Naive thymus-derived CD4-positive, alpha-beta T cell (primary cell): Measurements from ENCODE around the gene SRPK2. TPM values are rescaled to one million over a fixed set of nuclear protein-coding genes. Genes with fewer than 3 reads are reported as not detected.

Source experiments
- ATAC-seq: fragments of 150-1000 bp; cut with Tn5 transposase; 2 replicates; pipeline ENCODE4 v1.10.0; 2021; ENCODE audit warnings: mild to moderate bottlenecking, moderate library complexity
- CTCF ChIA-PET: fragments of 350-600 bp; sonication (Branson Sonifier 250); formaldehyde crosslinking; loops from one replicate; lab custom pipeline; 2021; ENCODE audit warnings: antibody characterized with exemption; lab: Charles Lee
- POLR2A ChIA-PET: fragments of 350-600 bp; sonication (Branson Sonifier 250); formaldehyde crosslinking; loops from one replicate; lab custom pipeline; 2021; ENCODE audit warnings: antibody characterized with exemption, inconsistent platforms; lab: Charles Lee
- DNase-seq, 9 donors: peaks; one replicate each; pipeline versions ENCODE4 v3.0.0 to v3.0.0-alpha.2; 2020 to 2022; ENCODE audit warnings: mixed read lengths in 1 of 9
- H3K27ac ChIP-seq: one replicate; pipeline ENCODE4 v1.7.0; 2013; ENCODE audit warnings: mild to moderate bottlenecking, low read depth, low read length, moderate library complexity
- H3K27me3 ChIP-seq, 2 donors: one replicate each; pipeline ENCODE4 v1.7.0; 2013; ENCODE audit warnings: low read length in 2 of 2, mild to moderate bottlenecking in 2 of 2, moderate library complexity in 2 of 2; ENCODE audit not compliant: control insufficient read depth in 2 of 2, insufficient read depth in 2 of 2
- H3K36me3 ChIP-seq, 3 experiments: 1 replicate in 2 of 3; 2 replicates in 1 of 3; pipeline ENCODE4 v1.7.0; 2013; ENCODE audit warnings: low read length in 3 of 3, mild to moderate bottlenecking in 3 of 3, moderate library complexity in 1 of 3; ENCODE audit not compliant: insufficient read depth in 3 of 3, control insufficient read depth in 2 of 3
- H3K4me1 ChIP-seq, 2 donors: one replicate each; pipeline ENCODE4 v1.7.0; 2013; ENCODE audit warnings: low read length in 2 of 2, mild to moderate bottlenecking in 2 of 2, moderate library complexity in 1 of 2; ENCODE audit not compliant: control insufficient read depth in 2 of 2, insufficient read depth in 2 of 2
- H3K4me3 ChIP-seq: 2 replicates; pipeline ENCODE4 v1.7.0; 2013; ENCODE audit warnings: mild to moderate bottlenecking, low read length
- H3K9me3 ChIP-seq, 3 experiments: 1 replicate in 2 of 3; 2 replicates in 1 of 3; pipeline ENCODE4 v1.7.0; 2013; ENCODE audit warnings: low read length in 3 of 3; ENCODE audit not compliant: control insufficient read depth in 2 of 3
- H3K27ac Mint-ChIP-seq, 9 donors: one replicate each; pipeline ENCODE4 v1.8.0; 2020 to 2022; ENCODE audit warnings: mixed read lengths in 9 of 9, mild to moderate bottlenecking in 8 of 9, moderate library complexity in 5 of 9, inconsistent platforms in 2 of 9
- H3K27me3 Mint-ChIP-seq, 5 donors: one replicate each; pipeline ENCODE4 v1.8.0; 2021 to 2022; ENCODE audit warnings: mixed read lengths in 5 of 5, mild to moderate bottlenecking in 1 of 5
- H3K36me3 Mint-ChIP-seq, 5 donors: one replicate each; pipeline ENCODE4 v1.8.0; 2020 to 2022; ENCODE audit warnings: mixed read lengths in 5 of 5, mild to moderate bottlenecking in 3 of 5, inconsistent platforms in 1 of 5
- H3K4me1 Mint-ChIP-seq, 7 donors: one replicate each; pipeline ENCODE4 v1.8.0; 2020 to 2022; ENCODE audit warnings: mixed read lengths in 7 of 7, mild to moderate bottlenecking in 3 of 7, inconsistent platforms in 1 of 7
- H3K4me3 Mint-ChIP-seq, 10 donors: one replicate each; pipeline ENCODE4 v1.8.0; 2020 to 2022; ENCODE audit warnings: mild to moderate bottlenecking in 10 of 10, mixed read lengths in 10 of 10, moderate library complexity in 6 of 10, inconsistent platforms in 2 of 10
- H3K9me3 Mint-ChIP-seq, 11 donors: one replicate each; pipeline ENCODE4 v1.8.0; 2020 to 2022; ENCODE audit warnings: mixed read lengths in 11 of 11, mild to moderate bottlenecking in 4 of 11, inconsistent platforms in 1 of 11, moderate library complexity in 1 of 11
- intact Hi-C, 2 donors: fragments of 100-400 bp; cut with micrococcal nuclease; formaldehyde crosslinking; loops; one replicate each; pipeline ENCODE4 v1.15.1; 2023
- polyA plus RNA-seq, 2 donors: library from polyadenylated mRNA; unstranded; fragments of 300-500 nt; fragmentation: Illumina TruSeq; gene quantifications; one replicate each; pipeline ENCODE4 v1.2.3, GENCODE V29; 2021
- total RNA-seq, 6 experiments: library from RNA in 5 of 6; stranded (reverse) in 5 of 6; gene quantifications; 1 replicate in 5 of 6; 2 replicates in 1 of 6; pipeline ENCODE4 v1.2.3 and lab custom pipeline; 2021 to 2026

SRPK2 gene
- total and polyA plus RNA-seq, 7 experiments from 2014 or later = 40.2 to 56.7 (median 46.8) TPM

DNA sequence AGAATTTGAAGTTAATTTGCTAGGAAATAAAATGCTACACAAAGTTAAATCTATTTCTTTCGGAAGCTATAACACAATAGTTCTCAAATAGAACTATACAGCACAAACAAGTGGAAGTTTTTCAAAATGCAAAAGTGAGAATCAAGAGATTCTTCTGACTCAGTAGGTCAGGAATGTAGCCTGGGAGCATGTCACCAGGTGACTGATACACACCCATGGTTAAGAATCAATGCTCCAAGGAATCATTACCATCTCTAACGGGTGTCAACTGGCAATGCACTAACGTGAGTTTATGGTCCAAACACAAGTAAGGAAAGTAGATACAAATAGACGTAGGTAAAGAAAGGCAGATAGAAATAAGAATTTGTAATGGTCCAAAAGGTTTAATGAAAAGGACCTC, 170.5 kb downstream of the SRPK2 start:
- ChIA-PET CTCF (no interaction called here), POLR2A (interaction anchor here (0.8 kb wide), 1 partner anchor 12 kb away, joined by 3 read pairs; no protein-coding TSS in a partner anchor)
- H3K27ac ChIP-seq = no peak overlapping the region

GRCh38 chr7:105216786-105217185, 171.9 kb downstream of the SRPK2 start:
- H3K36me3 Mint-ChIP-seq = peaks cover 0 to 27% (median 9%) of the 10 kb centered on the region in 5 donors
- no peaks in the 10 kb centered on the region for H3K4me1 ChIP-seq
- DNase-seq (no peak), ATAC-seq (no peak)
- H3K4me3 Mint-ChIP-seq = no peak overlapping the region
- peak overlapping the region in 1 of 9 donors; percentile 18 for H3K27ac Mint-ChIP-seq
- intact Hi-C loops = no loop called here
- H3K27me3 Mint-ChIP-seq = no peaks in the 10 kb centered on the region
- no peak overlapping the region for H3K27ac ChIP-seq
- H3K9me3 ChIP-seq = no peaks in the 10 kb centered on the region
- no peaks in the 10 kb centered on the region for H3K36me3 ChIP-seq
- ChIA-PET POLR2A (no interaction called here), CTCF (no interaction called here)
- H3K9me3 Mint-ChIP-seq = peaks cover 0 to 4% (median 0%) of the 10 kb centered on the region in 11 donors
- no peaks in the 10 kb centered on the region for H3K27me3 ChIP-seq
- no peak overlapping the region for H3K4me3 ChIP-seq
- H3K4me1 Mint-ChIP-seq = peaks cover 10 to 83% (median 76%) of the 10 kb centered on the region in 7 donors

More for the DNA sequence above, 170.5 kb downstream of the SRPK2 start:
- peaks cover 0 to 4% (median 0%) of the 10 kb centered on the region in 11 donors for H3K9me3 Mint-ChIP-seq
- peaks cover 0 to 27% (median 9%) of the 10 kb centered on the region in 5 donors for H3K36me3 Mint-ChIP-seq
- no peaks in the 10 kb centered on the region for H3K27me3 Mint-ChIP-seq
- peak overlapping the region in 2 of 9 donors; percentile 36 to 56 for H3K27ac Mint-ChIP-seq
- ATAC-seq (no peak), DNase-seq (no peak)
- H3K4me3 Mint-ChIP-seq = no peak overlapping the region
- H3K27me3 ChIP-seq = no peaks in the 10 kb centered on the region
- no peaks in the 10 kb centered on the region for H3K4me1 ChIP-seq
- H3K9me3 ChIP-seq = no peaks in the 10 kb centered on the region
- no peak overlapping the region for H3K4me3 ChIP-seq
- peaks cover 13 to 77% (median 69%) of the 10 kb centered on the region in 7 donors for H3K4me1 Mint-ChIP-seq
- intact Hi-C loops = no loop called here
- H3K36me3 ChIP-seq = no peaks in the 10 kb centered on the region

GRCh38 chr7:105215821-105216220, 172.9 kb downstream of the SRPK2 start:
- no peak overlapping the region for H3K4me3 ChIP-seq
- DNase-seq (no peak), ATAC-seq (no peak)
- no peaks in the 10 kb centered on the region for H3K36me3 ChIP-seq
- Mint-ChIP-seq H3K27ac (peak overlapping the region in 1 of 9 donors; percentile 46), H3K36me3 (peaks cover 0 to 32% (median 10%) of the 10 kb centered on the region in 5 donors), H3K9me3 (peaks cover 0 to 6% (median 0%) of the 10 kb centered on the region in 11 donors), H3K27me3 (no peaks in the 10 kb centered on the region), H3K4me1 (peaks cover 17 to 85% (median 78%) of the 10 kb centered on the region in 7 donors), H3K4me3 (peak overlapping the region in 1 of 10 donors; percentile 24)
- CTCF ChIA-PET = no interaction called here
- no peaks in the 10 kb centered on the region for H3K27me3 ChIP-seq
- H3K27ac ChIP-seq = no peak overlapping the region
- no peaks in the 10 kb centered on the region for H3K9me3 ChIP-seq
- POLR2A ChIA-PET = no interaction called here
- peaks cover 0 to 3% of the 10 kb centered on the region in 2 donors for H3K4me1 ChIP-seq
- intact Hi-C loops = no loop called here

DNA sequence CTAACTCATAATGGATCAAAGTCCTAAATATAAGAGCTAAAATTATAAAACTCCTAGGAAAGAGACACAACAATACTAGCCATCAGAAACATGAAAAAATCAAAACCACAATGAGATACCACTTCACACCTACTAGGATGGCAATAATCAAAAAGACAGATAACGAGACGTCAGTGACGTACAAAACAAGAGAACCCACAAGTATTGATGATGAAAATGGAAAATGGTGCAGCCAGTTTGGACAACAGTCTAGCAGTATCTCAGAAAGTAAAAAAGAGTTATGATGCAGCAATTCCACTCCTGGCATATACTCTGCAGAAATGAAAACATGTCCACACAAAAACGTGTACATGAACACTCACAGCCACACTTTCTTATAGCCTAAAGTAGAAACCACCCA, 173.5 kb downstream of the SRPK2 start:
- no peak for DNase-seq
- CTCF ChIA-PET = no interaction called here
- Histone ChIP-seq H3K9me3 (no peaks in the 10 kb centered on the region), H3K4me3 (no peak overlapping the region), H3K4me1 (peaks cover 0 to 9% of the 10 kb centered on the region in 2 donors), H3K27me3 (no peaks in the 10 kb centered on the region), H3K27ac (no peak overlapping the region), H3K36me3 (no peaks in the 10 kb centered on the region)
- peak overlapping the region in 1 of 10 donors; percentile 24 for H3K4me3 Mint-ChIP-seq
- peaks cover 0 to 7% (median 0%) of the 10 kb centered on the region in 11 donors for H3K9me3 Mint-ChIP-seq
- peaks cover 23 to 86% (median 80%) of the 10 kb centered on the region in 7 donors for H3K4me1 Mint-ChIP-seq
- H3K27me3 Mint-ChIP-seq = no peaks in the 10 kb centered on the region
- H3K36me3 Mint-ChIP-seq = peaks cover 0 to 28% (median 10%) of the 10 kb centered on the region in 5 donors
- intact Hi-C loops = no loop called here
- POLR2A ChIA-PET = no interaction called here
- peak overlapping the region in 1 of 9 donors; percentile 22 for H3K27ac Mint-ChIP-seq
- no peak for ATAC-seq

- Histone ChIP-seq H3K27ac (no peak overlapping the region), H3K36me3 (no peaks in the 10 kb centered on the region), H3K4me1 (peaks cover 0 to 12% of the 10 kb centered on the region in 2 donors), H3K4me3 (no peak overlapping the region), H3K27me3 (no peaks in the 10 kb centered on the region), H3K9me3 (no peaks in the 10 kb centered on the region)
- peaks cover 0 to 7% (median 0%) of the 10 kb centered on the region in 11 donors for H3K9me3 Mint-ChIP-seq
- CTCF ChIA-PET = interaction anchor here (0.8 kb wide), 1 partner anchor 117 kb away, joined by 3 read pairs; no protein-coding TSS in a partner anchor
- DNase-seq (peak in 2 of 9 donors; percentile 8 to 14), ATAC-seq (peak; percentile 67)
- H3K27me3 Mint-ChIP-seq = no peaks in the 10 kb centered on the region
- peaks cover 0 to 28% (median 10%) of the 10 kb centered on the region in 5 donors for H3K36me3 Mint-ChIP-seq
- H3K4me3 Mint-ChIP-seq = no peak overlapping the region
- peaks cover 33 to 89% (median 81%) of the 10 kb centered on the region in 7 donors for H3K4me1 Mint-ChIP-seq
- intact Hi-C loops = loop anchor here in 1 of 2 donors (5.0 kb wide), 1 partner anchor 1519 kb away; no protein-coding TSS in a partner anchor
- H3K27ac Mint-ChIP-seq = peak overlapping the region in 6 of 9 donors; percentile 7 to 84 (median 70)
- POLR2A ChIA-PET = interaction anchor here (0.7 to 1.1 kb wide), 2 partner anchors 220 to 230 kb away, joined by 3 to 4 read pairs; no protein-coding TSS in a partner anchor
Observed at GRCh38 chr7:105213611-105214010, 175.1 kb downstream of the SRPK2 start.

DNA sequence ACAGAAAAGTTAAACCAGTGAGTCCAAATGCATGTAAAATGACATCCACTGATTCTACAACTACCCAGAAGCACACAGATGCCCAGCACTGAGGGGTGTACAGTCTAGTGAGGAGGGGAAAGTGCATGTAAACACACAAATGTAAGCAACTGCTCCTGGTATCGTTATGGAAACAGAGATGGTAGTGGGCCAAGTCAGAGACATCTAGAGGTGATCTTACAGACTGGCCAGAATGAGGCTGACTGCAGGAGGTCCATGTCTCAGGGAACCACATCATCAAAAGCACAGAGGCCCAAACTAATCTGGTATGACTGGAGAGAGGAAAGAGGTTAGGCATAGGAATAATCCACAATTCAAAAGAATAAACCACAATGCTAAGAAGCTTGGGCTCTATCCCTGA, 176.5 kb downstream of the SRPK2 start:
- peaks cover 0 to 22% (median 16%) of the 10 kb centered on the region in 5 donors for H3K36me3 Mint-ChIP-seq
- CTCF ChIA-PET = no interaction called here
- POLR2A ChIA-PET = no interaction called here
- H3K27ac Mint-ChIP-seq = peak overlapping the region in 6 of 9 donors; percentile 1 to 76 (median 70)
- Histone ChIP-seq H3K9me3 (no peaks in the 10 kb centered on the region), H3K27me3 (no peaks in the 10 kb centered on the region), H3K36me3 (no peaks in the 10 kb centered on the region), H3K4me1 (peaks cover 0 to 14% of the 10 kb centered on the region in 2 donors), H3K4me3 (no peak overlapping the region), H3K27ac (no peak overlapping the region)
- H3K9me3 Mint-ChIP-seq = peaks cover 0 to 7% (median 0%) of the 10 kb centered on the region in 11 donors
- H3K4me3 Mint-ChIP-seq = no peak overlapping the region
- ATAC-seq (no peak), DNase-seq (no peak)
- intact Hi-C loops = loop anchor here in 1 of 2 donors (5.0 kb wide), 1 partner anchor 1520 kb away; no protein-coding TSS in a partner anchor
- no peaks in the 10 kb centered on the region for H3K27me3 Mint-ChIP-seq
- H3K4me1 Mint-ChIP-seq = peaks cover 33 to 90% (median 83%) of the 10 kb centered on the region in 7 donors
